Neural progenitor cell (in vitro differentiated cells): Measurements from ENCODE around the gene SLC35A5. TPM values are rescaled to one million over a fixed set of nuclear protein-coding genes. Genes with fewer than 3 reads are reported as not detected.

Source experiments
- DNase-seq: peaks from one replicate; pipeline ENCODE4 v3.0.0-alpha.2; 2016; ENCODE audit warnings: low spot score
- H2AFZ ChIP-seq: fragments of 200-600 bp; sonication (generic); replicated peaks from 2 replicates; pipeline ENCODE4 v1.6.1; 2016; ENCODE audit warnings: antibody characterized with exemption
- H3F3A ChIP-seq: fragments of 200-600 bp; sonication (generic); 2 replicates; pipeline ENCODE4 v1.6.1; 2016; ENCODE audit warnings: antibody characterized with exemption, low read depth
- H3K27ac ChIP-seq: fragments of 200-600 bp; sonication (generic); 2 replicates; pipeline ENCODE4 v1.5.1; 2016; ENCODE audit warnings: mild to moderate bottlenecking
- H3K27me3 ChIP-seq: fragments of 200-600 bp; sonication (generic); 2 replicates; pipeline ENCODE4 v1.6.1; 2016; ENCODE audit warnings: mild to moderate bottlenecking, moderate library complexity
- H3K36me3 ChIP-seq: fragments of 200-600 bp; sonication (generic); 2 replicates; pipeline ENCODE4 v1.5.1; 2016
- H3K4me1 ChIP-seq: fragments of 200-600 bp; sonication (generic); 2 replicates; pipeline ENCODE4 v1.6.1; 2016; ENCODE audit warnings: mixed run types
- H3K4me2 ChIP-seq: fragments of 200-600 bp; sonication (generic); 2 replicates; pipeline ENCODE4 v1.6.1; 2016
- H3K4me3 ChIP-seq: fragments of 200-600 bp; sonication (generic); 2 replicates; pipeline ENCODE4 v1.5.1; 2016
- H3K79me2 ChIP-seq: fragments of 200-600 bp; sonication (generic); 2 replicates; pipeline ENCODE4 v1.6.1; 2016; ENCODE audit warnings: low read depth
- H3K9ac ChIP-seq: fragments of 200-600 bp; sonication (generic); 2 replicates; pipeline ENCODE4 v1.6.1; 2016
- H3K9me3 ChIP-seq: fragments of 200-600 bp; sonication (generic); 2 replicates; pipeline ENCODE4 v1.5.1; 2016; ENCODE audit warnings: low read depth
- H4K20me1 ChIP-seq: fragments of 200-600 bp; sonication (generic); 2 replicates; pipeline ENCODE4 v1.6.1; 2016; ENCODE audit warnings: low read depth
- H3K27ac Mint-ChIP-seq: 3 replicates; pipeline ENCODE4 v1.8.0; 2021; ENCODE audit warnings: mixed read lengths
- H3K27me3 Mint-ChIP-seq: 2 replicates; pipeline ENCODE4 v1.8.0; 2022; ENCODE audit warnings: low read depth, mild to moderate bottlenecking, inconsistent platforms, moderate library complexity, mixed read lengths; ENCODE audit not compliant: insufficient read depth
- H3K36me3 Mint-ChIP-seq: 3 replicates; pipeline ENCODE4 v1.8.0; 2021; ENCODE audit warnings: mixed read lengths
- H3K4me1 Mint-ChIP-seq: 3 replicates; pipeline ENCODE4 v1.8.0; 2021; ENCODE audit warnings: mixed read lengths
- H3K4me3 Mint-ChIP-seq: 3 replicates; pipeline ENCODE4 v1.8.0; 2021; ENCODE audit warnings: mild to moderate bottlenecking, moderate library complexity, mixed read lengths
- H3K9me3 Mint-ChIP-seq: 3 replicates; pipeline ENCODE4 v1.8.0; 2020; ENCODE audit warnings: mixed read lengths
- EZH2 ChIP-seq: fragments of 200-600 bp; sonication (generic); IDR thresholded peaks from 2 replicates; pipeline ENCODE4 v1.6.1; 2017; ENCODE audit warnings: antibody characterized with exemption, mild to moderate bottlenecking, moderate library complexity
- EZH2phosphoT487 ChIP-seq: fragments of 200-600 bp; sonication (generic); IDR thresholded peaks from 2 replicates; pipeline ENCODE4 v1.6.1; 2017; ENCODE audit warnings: antibody characterized with exemption
- total RNA-seq: library from RNA; depleted of rRNA; stranded (reverse); fragments of >200 nt; gene quantifications from 2 replicates; pipeline ENCODE4 v1.2.3, GENCODE V29; 2015; ENCODE audit warnings: low replicate concordance
- TF ChIP-seq, protein P1 (sequence below): fragments of 200-600 bp; sonication (generic); IDR thresholded peaks from 2 replicates; pipeline ENCODE4 v1.5.1; 2017; ENCODE audit warnings: antibody characterized with exemption, mild to moderate bottlenecking

Gene SLC35A5
- total RNA-seq, 1 donor from 2014 or later = 59.7 TPM

GRCh38 chr3:112611752-112612515, 50.1 kb downstream of the SLC35A5 start:
- DNase-seq = no peak
- Histone ChIP-seq H3K79me2 (no peaks in the 10 kb centered on the region), H2AFZ (no peak overlapping the region), H3F3A (no peaks in the 10 kb centered on the region), H3K4me3 (no peak overlapping the region), H3K36me3 (no peaks in the 10 kb centered on the region), H3K4me2 (no peak overlapping the region), H3K9me3 (no peaks in the 10 kb centered on the region), H4K20me1 (no peaks in the 10 kb centered on the region), H3K27me3 (no peaks in the 10 kb centered on the region), H3K9ac (no peak overlapping the region), H3K27ac (no peak overlapping the region), H3K4me1 (peaks cover 19% of the 10 kb centered on the region)
- H3K27me3 Mint-ChIP-seq = peaks cover 2% of the 10 kb centered on the region
- H3K4me3 Mint-ChIP-seq = no peak overlapping the region
- H3K4me1 Mint-ChIP-seq = peaks cover 72% of the 10 kb centered on the region
- TF ChIP-seq EZH2phosphoT487 = no peak
- TF ChIP-seq, protein P1, sequence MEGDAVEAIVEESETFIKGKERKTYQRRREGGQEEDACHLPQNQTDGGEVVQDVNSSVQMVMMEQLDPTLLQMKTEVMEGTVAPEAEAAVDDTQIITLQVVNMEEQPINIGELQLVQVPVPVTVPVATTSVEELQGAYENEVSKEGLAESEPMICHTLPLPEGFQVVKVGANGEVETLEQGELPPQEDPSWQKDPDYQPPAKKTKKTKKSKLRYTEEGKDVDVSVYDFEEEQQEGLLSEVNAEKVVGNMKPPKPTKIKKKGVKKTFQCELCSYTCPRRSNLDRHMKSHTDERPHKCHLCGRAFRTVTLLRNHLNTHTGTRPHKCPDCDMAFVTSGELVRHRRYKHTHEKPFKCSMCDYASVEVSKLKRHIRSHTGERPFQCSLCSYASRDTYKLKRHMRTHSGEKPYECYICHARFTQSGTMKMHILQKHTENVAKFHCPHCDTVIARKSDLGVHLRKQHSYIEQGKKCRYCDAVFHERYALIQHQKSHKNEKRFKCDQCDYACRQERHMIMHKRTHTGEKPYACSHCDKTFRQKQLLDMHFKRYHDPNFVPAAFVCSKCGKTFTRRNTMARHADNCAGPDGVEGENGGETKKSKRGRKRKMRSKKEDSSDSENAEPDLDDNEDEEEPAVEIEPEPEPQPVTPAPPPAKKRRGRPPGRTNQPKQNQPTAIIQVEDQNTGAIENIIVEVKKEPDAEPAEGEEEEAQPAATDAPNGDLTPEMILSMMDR = no peak
- no peak for TF ChIP-seq EZH2
- H3K36me3 Mint-ChIP-seq = peaks cover 22% of the 10 kb centered on the region
- H3K27ac Mint-ChIP-seq = peak overlapping the region; percentile 71
- H3K9me3 Mint-ChIP-seq = peaks cover 2% of the 10 kb centered on the region

DNA sequence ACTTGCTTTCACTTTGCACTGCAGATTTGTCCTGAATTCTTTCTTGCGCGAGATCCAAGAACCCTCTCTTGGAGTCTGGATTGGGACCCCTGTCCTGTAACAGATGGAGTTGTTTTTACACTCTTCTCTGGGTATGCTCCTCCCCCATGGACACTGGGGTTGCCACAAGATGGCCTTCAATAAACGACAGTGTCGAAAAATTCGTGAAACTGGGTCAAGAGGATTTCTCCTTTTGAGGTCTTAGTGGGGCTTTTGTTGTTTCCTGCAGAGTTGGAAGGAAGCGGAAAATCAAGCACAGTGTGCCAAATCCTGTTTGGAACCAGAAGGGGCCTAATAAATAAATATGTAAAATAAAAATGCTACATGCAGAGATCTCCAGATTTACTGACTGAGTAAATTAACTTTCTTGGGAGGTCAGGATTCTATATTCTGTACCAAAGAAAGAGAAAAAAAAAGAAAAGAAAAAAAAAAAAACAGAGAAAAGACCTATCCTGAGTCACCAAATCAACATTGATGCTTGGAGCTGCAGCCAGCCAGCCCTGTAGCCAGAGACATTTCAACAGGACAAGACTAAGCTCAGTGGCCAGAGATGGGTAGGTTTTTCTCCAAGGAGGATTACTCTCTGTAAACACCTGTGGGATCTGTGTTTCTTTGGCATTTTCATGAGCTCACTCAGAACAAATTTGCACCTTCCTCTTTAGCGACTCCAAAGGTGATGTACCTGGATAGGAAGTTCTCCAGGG, 54.3 kb downstream of the SLC35A5 start:
- no peaks in the 10 kb centered on the region for H3K79me2 ChIP-seq
- no peak overlapping the region for H3K27ac ChIP-seq
- Mint-ChIP-seq H3K27me3 (no peaks in the 10 kb centered on the region), H3K27ac (peak overlapping the region; percentile 74), H3K4me1 (peaks cover 44% of the 10 kb centered on the region), H3K4me3 (no peak overlapping the region), H3K36me3 (peaks cover 40% of the 10 kb centered on the region), H3K9me3 (peaks cover under 1% of the 10 kb centered on the region)
- no peaks in the 10 kb centered on the region for H4K20me1 ChIP-seq
- no peak overlapping the region for H2AFZ ChIP-seq
- no peaks in the 10 kb centered on the region for H3K36me3 ChIP-seq
- peaks cover 9% of the 10 kb centered on the region for H3K4me1 ChIP-seq
- no peaks in the 10 kb centered on the region for H3F3A ChIP-seq
- TF ChIP-seq EZH2 (no peak), EZH2phosphoT487 (no peak)
- TF ChIP-seq, protein P1 = no peak
- no peak overlapping the region for H3K4me3 ChIP-seq
- DNase-seq = no peak
- no peak overlapping the region for H3K9ac ChIP-seq
- no peaks in the 10 kb centered on the region for H3K27me3 ChIP-seq
- no peaks in the 10 kb centered on the region for H3K9me3 ChIP-seq
- H3K4me2 ChIP-seq = no peak overlapping the region

GRCh38 chr3:112617285-112617684, 55.4 kb downstream of the SLC35A5 start:
- no peak for TF ChIP-seq EZH2phosphoT487
- TF ChIP-seq, protein P1 = no peak
- TF ChIP-seq EZH2 = no peak
- Histone ChIP-seq H3K4me3 (no peak overlapping the region), H3K36me3 (no peaks in the 10 kb centered on the region), H3K4me1 (peaks cover 9% of the 10 kb centered on the region), H3K9me3 (no peaks in the 10 kb centered on the region), H3K79me2 (no peaks in the 10 kb centered on the region), H4K20me1 (no peaks in the 10 kb centered on the region), H3K4me2 (no peak overlapping the region), H3K27ac (no peak overlapping the region), H2AFZ (no peak overlapping the region), H3K27me3 (no peaks in the 10 kb centered on the region), H3K9ac (no peak overlapping the region), H3F3A (no peaks in the 10 kb centered on the region)
- Mint-ChIP-seq H3K4me3 (no peak overlapping the region), H3K36me3 (peaks cover 45% of the 10 kb centered on the region), H3K4me1 (peaks cover 34% of the 10 kb centered on the region), H3K27ac (no peak overlapping the region), H3K9me3 (no peaks in the 10 kb centered on the region), H3K27me3 (no peaks in the 10 kb centered on the region)
- no peak for DNase-seq
